ENCODE data around the gene CYFIP1. TPM values are rescaled to one million over a fixed set of nuclear protein-coding genes. Genes with fewer than 3 reads are reported as not detected.
A peak's percentile ranks its signal among the peaks of the same experiment; 100 is the strongest.

The CYFIP1 gene
- polyA plus RNA-seq, 1 donor, result 94.5 TPM

GRCh38 chr15:22871481-22872086, 108.6 kb downstream of the CYFIP1 start:
- DNase-seq, result no peak

GRCh38 chr15:22870865-22871264, 109.3 kb downstream of the CYFIP1 start:
- no peak for DNase-seq

- DNase-seq, result no peak
Observed at GRCh38 chr15:22869856-22870255, 110.3 kb downstream of the CYFIP1 start.

- no peak for DNase-seq
Observed at GRCh38 chr15:22868928-22869327, 111.2 kb downstream of the CYFIP1 start.

GRCh38 chr15:22868495-22868894, 111.7 kb downstream of the CYFIP1 start:
- no peak for DNase-seq

GRCh38 chr15:22867886-22868285, 112.3 kb downstream of the CYFIP1 start:
- no peak for DNase-seq

- DNase-seq, result no peak
Observed at GRCh38 chr15:22866079-22866478, 114.1 kb downstream of the CYFIP1 start.

GRCh38 chr15:22863356-22863755, 116.8 kb downstream of the CYFIP1 start:
- DNase-seq, result no peak

GRCh38 chr15:22861161-22861560, 119.0 kb downstream of the CYFIP1 start:
- no peak for DNase-seq

GRCh38 chr15:22856659-22857058, 123.5 kb downstream of the CYFIP1 start:
- no peak for DNase-seq

- DNase-seq, result no peak
Observed at GRCh38 chr15:22855791-22856190, 124.4 kb downstream of the CYFIP1 start.

GRCh38 chr15:22851513-22851912, 128.7 kb downstream of the CYFIP1 start:
- DNase-seq, result no peak

GRCh38 chr15:22850055-22850454, 130.1 kb downstream of the CYFIP1 start:
- DNase-seq, result no peak

- no peak for DNase-seq
Observed at GRCh38 chr15:22846073-22846472, 134.1 kb downstream of the CYFIP1 start.

- no peak for DNase-seq
Observed at GRCh38 chr15:22845289-22845900, 134.8 kb downstream of the CYFIP1 start.

- no peak for DNase-seq
Observed at GRCh38 chr15:22844421-22845288, 135.5 kb downstream of the CYFIP1 start.

- no peak for DNase-seq
Observed at GRCh38 chr15:22839046-22839695, 141.0 kb downstream of the CYFIP1 start.

- peak; percentile 97 for DNase-seq
Observed at GRCh38 chr15:22838292-22839042, 141.7 kb downstream of the CYFIP1 start, which contains the start of gene NIPA2. TSS of gene NIPA2 (plus strand) at chr15:22838666. CDS start at chr15:22851732, 13,066 bp downstream.

- DNase-seq, result no peak
Observed at GRCh38 chr15:22831473-22831872, 148.7 kb downstream of the CYFIP1 start.

GRCh38 chr15:22827125-22827524, 153.0 kb downstream of the CYFIP1 start:
- DNase-seq, result no peak

- DNase-seq, result no peak
Observed at GRCh38 chr15:22823495-22824128, 156.6 kb downstream of the CYFIP1 start.

Data from left kidney (tissue), 2 donors.